ENCODE data around the gene MGA. TPM values are rescaled to one million over a fixed set of nuclear protein-coding genes. Genes with fewer than 3 reads are reported as not detected.

The MGA gene
- total RNA-seq, 1 donor from 2014 or later = 25.3 TPM

DNA sequence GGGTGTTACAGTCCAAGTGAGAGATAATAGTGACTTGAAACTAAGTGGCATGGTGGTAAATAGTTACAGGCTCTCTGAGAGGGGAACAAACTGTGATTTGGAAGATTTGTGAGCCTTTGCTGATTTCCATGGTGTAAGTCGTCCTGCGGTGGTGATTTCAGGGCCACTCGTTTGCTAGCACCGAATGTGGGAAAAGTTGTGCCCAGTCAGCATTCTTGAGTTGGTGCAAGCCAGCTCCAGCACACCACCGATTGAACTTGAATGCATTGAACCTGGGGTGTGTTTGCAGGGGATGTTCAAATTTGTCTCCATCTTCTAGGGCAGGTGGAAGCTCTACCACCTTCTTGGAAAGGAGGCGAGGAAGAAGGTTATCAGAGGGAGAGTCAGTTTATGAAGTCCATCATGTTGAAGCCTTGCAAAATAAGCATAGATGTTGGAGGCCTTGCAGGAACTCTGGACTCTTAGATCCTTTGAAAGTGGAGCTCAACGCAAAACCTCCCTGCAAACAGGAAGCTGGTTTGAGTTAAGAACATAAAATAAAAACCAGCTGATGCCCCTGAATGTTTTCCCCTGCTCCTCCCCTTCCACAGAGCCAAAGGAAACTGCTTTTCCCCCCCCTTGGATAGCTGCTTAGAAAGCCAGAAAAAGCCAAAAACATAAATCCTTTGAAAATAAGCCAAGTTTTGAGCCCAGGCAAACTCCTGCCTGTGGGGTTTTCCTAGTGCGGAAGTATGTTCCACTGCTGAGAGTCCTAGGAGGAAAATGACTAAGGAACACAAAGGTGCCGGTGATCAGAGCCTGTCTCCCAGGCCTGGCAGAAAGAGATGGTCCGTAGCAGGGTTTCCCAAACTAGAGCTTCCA is 136.0 kb downstream of the MGA start:
- intact Hi-C loops (cut with DNase I) = no loop called here
- peaks cover 1 to 11% of the 10 kb centered on the region in 2 donors for H3K4me1 ChIP-seq
- no peak for DNase-seq (ENCODE audit: low spot score in 2 of 2)
- H3K36me3 ChIP-seq = peaks cover 8 to 18% of the 10 kb centered on the region in 2 donors
- no peaks in the 10 kb centered on the region for H3K9me3 ChIP-seq
- peak overlapping the region in 1 of 2 donors; percentile 2 for H3K4me3 ChIP-seq
- peak overlapping the region; percentile 40 to 65 for H3K27ac ChIP-seq
- TF ChIP-seq, protein P1, sequence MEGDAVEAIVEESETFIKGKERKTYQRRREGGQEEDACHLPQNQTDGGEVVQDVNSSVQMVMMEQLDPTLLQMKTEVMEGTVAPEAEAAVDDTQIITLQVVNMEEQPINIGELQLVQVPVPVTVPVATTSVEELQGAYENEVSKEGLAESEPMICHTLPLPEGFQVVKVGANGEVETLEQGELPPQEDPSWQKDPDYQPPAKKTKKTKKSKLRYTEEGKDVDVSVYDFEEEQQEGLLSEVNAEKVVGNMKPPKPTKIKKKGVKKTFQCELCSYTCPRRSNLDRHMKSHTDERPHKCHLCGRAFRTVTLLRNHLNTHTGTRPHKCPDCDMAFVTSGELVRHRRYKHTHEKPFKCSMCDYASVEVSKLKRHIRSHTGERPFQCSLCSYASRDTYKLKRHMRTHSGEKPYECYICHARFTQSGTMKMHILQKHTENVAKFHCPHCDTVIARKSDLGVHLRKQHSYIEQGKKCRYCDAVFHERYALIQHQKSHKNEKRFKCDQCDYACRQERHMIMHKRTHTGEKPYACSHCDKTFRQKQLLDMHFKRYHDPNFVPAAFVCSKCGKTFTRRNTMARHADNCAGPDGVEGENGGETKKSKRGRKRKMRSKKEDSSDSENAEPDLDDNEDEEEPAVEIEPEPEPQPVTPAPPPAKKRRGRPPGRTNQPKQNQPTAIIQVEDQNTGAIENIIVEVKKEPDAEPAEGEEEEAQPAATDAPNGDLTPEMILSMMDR (IDR thresholded peaks at IDR 0.05) = no peak
- H3K27me3 ChIP-seq = no peaks in the 10 kb centered on the region

DNA sequence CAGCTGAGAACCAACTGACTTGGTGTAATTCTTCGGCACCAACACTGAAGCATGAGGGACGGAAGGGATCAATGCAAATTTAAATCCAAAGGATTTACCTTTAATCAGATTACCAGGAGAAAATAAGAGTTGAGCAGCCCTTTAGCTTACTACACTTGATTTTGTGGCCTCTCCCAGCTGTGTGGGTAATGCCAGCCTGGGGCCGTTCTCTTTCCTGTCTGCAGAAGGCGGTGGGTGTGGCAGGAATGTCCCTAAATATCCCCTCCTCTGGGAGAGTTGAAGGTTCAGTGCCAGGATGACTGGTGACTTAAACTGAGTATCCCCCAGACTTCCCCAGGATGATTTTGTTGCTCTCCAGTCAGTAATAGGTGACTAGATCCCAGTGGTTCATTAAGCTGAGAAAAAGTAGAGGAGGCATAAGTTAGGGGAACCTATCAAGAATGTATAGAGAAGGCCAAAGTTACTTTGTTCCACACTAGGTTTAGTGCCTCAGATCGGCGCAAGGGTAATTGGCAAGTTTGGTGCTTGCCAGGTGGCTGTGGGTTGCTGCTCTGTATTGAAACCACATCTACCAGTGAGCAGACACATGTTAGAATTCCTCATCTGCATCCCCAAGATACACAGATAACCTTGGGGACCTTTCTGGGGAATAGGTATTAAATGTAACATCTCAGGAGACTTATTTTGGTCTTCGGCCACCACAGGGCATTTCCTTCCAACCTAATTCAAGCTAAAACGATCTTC is 137.2 kb downstream of the MGA start:
- H3K4me1 ChIP-seq = peaks cover 0 to 6% of the 10 kb centered on the region in 2 donors
- TF ChIP-seq, protein P1 (IDR thresholded peaks at IDR 0.05) = no peak
- no peak overlapping the region for H3K4me3 ChIP-seq
- H3K27ac ChIP-seq = peak overlapping the region in 1 of 2 donors; percentile 65
- no peak for DNase-seq (ENCODE audit: low spot score in 2 of 2)
- H3K36me3 ChIP-seq = peaks cover 8 to 18% of the 10 kb centered on the region in 2 donors
- H3K27me3 ChIP-seq = no peaks in the 10 kb centered on the region
- no peaks in the 10 kb centered on the region for H3K9me3 ChIP-seq
- intact Hi-C loops (cut with DNase I) = no loop called here

DNA sequence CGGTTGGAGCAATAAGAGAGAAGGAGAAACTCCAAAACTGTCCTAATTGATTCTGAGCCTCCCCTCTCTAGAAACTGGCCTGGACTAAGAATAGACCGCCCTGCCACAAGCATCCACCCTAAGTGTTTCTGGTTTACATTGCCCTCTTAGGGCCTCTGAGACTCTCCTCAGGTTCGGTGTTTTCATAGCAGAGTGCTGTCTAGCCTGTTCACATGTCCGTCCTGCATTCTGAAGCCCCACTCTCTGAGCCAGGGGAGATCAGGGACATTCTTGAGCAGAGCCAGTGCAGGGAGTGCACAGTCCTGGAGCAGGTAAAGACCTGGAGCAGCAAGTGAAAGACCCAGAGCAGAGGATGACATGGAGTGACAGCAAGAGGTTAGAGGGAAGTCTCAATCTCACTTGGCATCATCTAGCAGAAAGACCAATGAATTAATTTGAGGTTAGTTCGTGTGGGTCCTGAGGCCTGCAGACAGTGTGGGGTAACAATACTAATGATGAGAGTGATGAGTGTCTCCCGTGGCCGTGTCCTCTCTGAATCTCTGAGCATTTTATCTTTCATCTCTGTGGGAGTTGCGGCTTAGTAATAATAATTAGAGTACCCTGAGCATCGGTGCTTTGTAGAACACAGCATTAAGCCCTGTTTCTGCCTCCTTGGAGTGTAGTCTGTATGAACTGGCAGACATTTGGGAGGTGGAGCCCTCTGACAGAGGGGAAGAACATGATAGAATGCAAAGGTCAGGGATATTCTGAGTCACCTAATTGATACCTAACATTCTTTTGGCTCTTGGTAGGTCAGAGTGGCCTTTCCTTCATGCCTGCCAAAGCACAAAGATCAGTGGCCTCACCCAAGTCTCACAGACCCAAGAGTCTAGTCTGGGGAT is 138.6 kb downstream of the MGA start:
- H3K4me1 ChIP-seq = peaks cover 0 to 6% of the 10 kb centered on the region in 2 donors
- H3K36me3 ChIP-seq = peaks cover 8 to 18% of the 10 kb centered on the region in 2 donors
- no peak overlapping the region for H3K4me3 ChIP-seq
- TF ChIP-seq, protein P1 (IDR thresholded peaks at IDR 0.05) = no peak
- intact Hi-C loops (cut with DNase I) = no loop called here
- H3K9me3 ChIP-seq = no peaks in the 10 kb centered on the region
- H3K27me3 ChIP-seq = no peaks in the 10 kb centered on the region
- DNase-seq (ENCODE audit: low spot score in 2 of 2) = no peak
- H3K27ac ChIP-seq = no peak overlapping the region

DNA sequence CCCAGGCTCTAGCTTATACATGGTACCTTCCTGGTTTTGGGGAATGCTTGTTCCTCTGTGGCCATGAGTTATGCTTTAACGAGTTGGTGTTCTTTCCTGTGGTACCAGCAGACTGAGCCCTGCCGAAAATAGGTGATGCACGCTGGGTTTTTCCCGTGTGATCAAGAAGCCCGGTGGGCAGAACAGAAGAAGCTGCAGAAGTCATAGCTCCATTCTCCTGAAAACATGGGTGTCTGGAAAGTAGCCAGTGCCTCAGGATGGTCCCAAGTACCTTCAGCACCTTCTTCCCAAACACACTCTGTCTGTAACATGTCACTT is 139.2 kb downstream of the MGA start:
- TF ChIP-seq, protein P1 (IDR thresholded peaks at IDR 0.05) = no peak
- Histone ChIP-seq H3K4me3 (no peak overlapping the region), H3K27ac (no peak overlapping the region), H3K36me3 (peaks cover 8 to 18% of the 10 kb centered on the region in 2 donors), H3K27me3 (no peaks in the 10 kb centered on the region), H3K4me1 (peaks cover 0 to 7% of the 10 kb centered on the region in 2 donors), H3K9me3 (no peaks in the 10 kb centered on the region)
- intact Hi-C loops (cut with DNase I) = no loop called here
- no peak for DNase-seq (ENCODE audit: low spot score in 2 of 2)

DNA sequence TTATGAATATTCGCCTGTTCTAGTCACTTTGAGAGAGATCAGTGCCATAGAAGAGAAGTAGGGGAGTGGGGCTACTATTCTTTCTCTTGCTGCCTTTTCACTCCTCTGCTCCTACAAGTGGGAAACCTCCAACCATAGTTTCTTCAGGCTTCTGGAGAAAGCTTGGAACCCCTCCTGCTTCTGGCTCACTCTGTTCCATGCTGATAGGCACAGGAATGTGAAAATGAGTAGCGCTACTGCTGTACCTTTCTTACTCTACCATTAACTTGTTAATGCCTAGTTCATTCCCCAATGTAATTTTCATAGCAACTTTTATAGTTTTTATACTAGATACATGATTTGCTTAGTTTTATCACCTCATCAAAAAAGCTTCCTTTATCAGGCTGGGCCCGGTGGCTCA is 141.0 kb downstream of the MGA start:
- intact Hi-C loops (cut with DNase I) = no loop called here
- Histone ChIP-seq H3K27me3 (no peaks in the 10 kb centered on the region), H3K27ac (no peak overlapping the region), H3K36me3 (peaks cover 8 to 18% of the 10 kb centered on the region in 2 donors), H3K4me1 (peaks cover 0 to 17% of the 10 kb centered on the region in 2 donors), H3K4me3 (no peak overlapping the region), H3K9me3 (no peaks in the 10 kb centered on the region)
- TF ChIP-seq, protein P1 (IDR thresholded peaks at IDR 0.05) = no peak
- no peak for DNase-seq (ENCODE audit: low spot score in 2 of 2)

Data from ascending aorta (tissue), 2 donors.